ENCODE results near the gene PRKCG.
"Not testable (repeated sequence)": the region's sequence is repeated elsewhere in the genome, so short reads cannot be mapped to it uniquely, and the experiment has no call there.

The PRKCG gene

GRCh38 chr19:53881482-53882390 lies at the start of gene PRKCG:
Gene PRKCG, plus strand, starts transcription at chr19:53882197. Its CDS starts 298 bp downstream, at chr19:53882495.
- DNase-seq (ENCODE audit: low spot score): no peak

- not testable (repeated sequence) for DNase-seq (ENCODE audit: low spot score)
These were observed 49.1 kb upstream of the PRKCG start for GRCh38 chr19:53832861-53833260.

- DNase-seq (ENCODE audit: low spot score): not testable (repeated sequence)
These were observed 43.6 kb upstream of the PRKCG start for GRCh38 chr19:53838446-53838845.

GRCh38 chr19:53840241-53840640 lies 41.8 kb upstream of the PRKCG start:
- DNase-seq (ENCODE audit: low spot score): not testable (repeated sequence)

GRCh38 chr19:53840914-53841313 lies 41.1 kb upstream of the PRKCG start:
- not testable (repeated sequence) for DNase-seq (ENCODE audit: low spot score)

GRCh38 chr19:53844849-53845246 lies 37.1 kb upstream of the PRKCG start:
- DNase-seq (ENCODE audit: low spot score): no peak

GRCh38 chr19:53847555-53847954 lies 34.4 kb upstream of the PRKCG start:
- no peak for DNase-seq (ENCODE audit: low spot score)

- DNase-seq (ENCODE audit: low spot score): no peak
These were observed 32.7 kb upstream of the PRKCG start for GRCh38 chr19:53849237-53849676.

GRCh38 chr19:53853707-53854106 lies 28.3 kb upstream of the PRKCG start:
- DNase-seq (ENCODE audit: low spot score): no peak

- DNase-seq (ENCODE audit: low spot score): peak; percentile 67
These were observed 17.6 kb upstream of the PRKCG start for GRCh38 chr19:53864308-53864836.

- DNase-seq (ENCODE audit: low spot score): no peak
These were observed 16.5 kb upstream of the PRKCG start for GRCh38 chr19:53865523-53865917.

- no peak for DNase-seq (ENCODE audit: low spot score)
These were observed 15.8 kb upstream of the PRKCG start for GRCh38 chr19:53865918-53866864.

GRCh38 chr19:53866865-53867224 lies 15.2 kb upstream of the PRKCG start:
- DNase-seq (ENCODE audit: low spot score): no peak

- DNase-seq (ENCODE audit: low spot score): peak; percentile 99
These were observed 14.5 kb upstream of the PRKCG start, which contains the start of gene MYADM for GRCh38 chr19:53867225-53868090. Gene MYADM, plus strand, starts transcription at chr19:53867883. Its CDS starts 5,647 bp downstream, at chr19:53873530.

GRCh38 chr19:53868091-53868891 lies 13.7 kb upstream of the PRKCG start:
- DNase-seq (ENCODE audit: low spot score): no peak

GRCh38 chr19:53868892-53869804 lies 12.8 kb upstream of the PRKCG start:
- peak; percentile 91 for DNase-seq (ENCODE audit: low spot score)

- not testable (repeated sequence) for DNase-seq (ENCODE audit: low spot score)
These were observed 12.1 kb upstream of the PRKCG start for GRCh38 chr19:53869805-53870484.

GRCh38 chr19:53870485-53870844 lies 11.5 kb upstream of the PRKCG start:
- no peak for DNase-seq (ENCODE audit: low spot score)

- DNase-seq (ENCODE audit: low spot score): no peak
These were observed 10.5 kb upstream of the PRKCG start for GRCh38 chr19:53871454-53871853.

Data from COLO829 (cell line).